ENCODE measurements around the gene REV3L. TPM values are rescaled to one million over a fixed set of nuclear protein-coding genes. Genes with fewer than 3 reads are reported as not detected.

REV3L gene
- polyA plus RNA-seq (2011; rRNA removed) (10.8 and 12.4 TPM in 2 replicates), polyA plus RNA-seq (2017; fragmentation: RNase III; extraction: RNeasy Plus Mini Kit Qiagen cat#74134 plus additional on column Dnase treatment) (4.1 to 4.7 TPM (median 4.5 TPM) in 3 replicates), polyA minus RNA-seq (2011; rRNA and poly(A)+ RNA removed) (10.0 and 10.7 TPM in 2 replicates)
- 2.2 and 2.7 TPM in 2 replicates for polyA plus RNA-seq (2012; cell fraction: cytosol; rRNA removed)
- polyA plus RNA-seq (2012; cell fraction: nucleus; rRNA removed): 2.2 and 4.2 TPM in 2 replicates

GRCh38 chr6:111482959-111483735, at the start of gene REV3L:
REV3L (minus strand) TSS chr6:111483218; CDS start chr6:111482888, 330 bp downstream.
- Histone ChIP-seq H3K4me2 (peak within 1 kb of the TSS; percentile 95), H3K27ac (peak within 1 kb of the TSS; percentile 99), H3K4me1 (peaks cover 39% of the 10 kb centered on the region), H3K4me3 (peak within 1 kb of the TSS; percentile 97), H3K9me3 (peaks cover 10% of the 10 kb centered on the region; the same call in 2 of the 3 replicates)
- ATAC-seq (peak; percentile 73 to 74), DNase-seq (ENCODE audit: low read depth in 1 of 2, low spot score in 1 of 2) (peak; percentile 49 to 90), FAIRE-seq (no peak)
- CTCF ChIA-PET: interaction anchor here (1.0 kb wide), 1 partner anchor 224 kb away, joined by 4 read pairs; a partner anchor contains a TSS
- WGBS (ENCODE audit: missing lambda C conversion rate): no CpG with 5 or more reads among the region's 84 CpGs
- POLR2A ChIA-PET: interaction anchor here (0.6 to 2.8 kb wide), 12 partner anchors 12 to 1970 kb away, joined by 3 to 30 read pairs (median 4); partner anchors contain the start of gene TRAF3IP2
- TF ChIP-seq MAZ (IDR thresholded peaks at IDR 0.05; ENCODE audit: borderline replicate concordance, low read depth, low read length): no peak
- TF ChIP-seq EHF (CRISPR knock-in tag; IDR thresholded peaks at IDR 0.05): no peak
- 0 out of 2 replicates have a peak, but pooled peaks have one; percentile 4 for TF ChIP-seq BHLHE40 (IDR thresholded peaks at IDR 0.05; ENCODE audit: low read depth, low read length)
- TF ChIP-seq MYC (IDR thresholded peaks at IDR 0.05; ENCODE audit: borderline replicate concordance, low read length): peak; percentile 81
- TF ChIP-seq RAD21 (conservative IDR thresholded peaks at IDR 0.05 in 1 of 2, IDR thresholded peaks at IDR 0.05 in 1 of 2): no peak
- TF ChIP-seq ZFP36 (IDR thresholded peaks at IDR 0.05; ENCODE audit: borderline replicate concordance, partially characterized antibody): no peak
- TF ChIP-seq HDAC2 (IDR thresholded peaks at IDR 0.05): no peak
- TF ChIP-seq E2F6 (IDR thresholded peaks at IDR 0.05; ENCODE audit: borderline replicate concordance, low read depth): no peak
- TF ChIP-seq HES2 (IDR thresholded peaks at IDR 0.05): no peak
- peak; percentile 50 for TF ChIP-seq POLR2A (IDR thresholded peaks at IDR 0.05; ENCODE audit: low read length)
- TF ChIP-seq JUN (IDR thresholded peaks at IDR 0.05): peak in 1 of 2 experiments; percentile 60; a peak in 1 of 5 replicates
- no peak for TF ChIP-seq CBX2 (IDR thresholded peaks at IDR 0.05; ENCODE audit: borderline replicate concordance, low read depth)
- TF ChIP-seq POLR2AphosphoS2 (conservative IDR thresholded peaks at IDR 0.05; ENCODE audit: low read length): no peak
- TF ChIP-seq REST (IDR thresholded peaks at IDR 0.05): peak; percentile 56
- TF ChIP-seq CBX8 (IDR thresholded peaks at IDR 0.05): no peak
- TF ChIP-seq SREBF2 (IDR thresholded peaks at IDR 0.05): no peak
- no peak for TF ChIP-seq HOXB13 (CRISPR knock-in tag; IDR thresholded peaks at IDR 0.05; ENCODE audit: low read depth)
- no peak for TF ChIP-seq ZNF302 (CRISPR knock-in tag; IDR thresholded peaks at IDR 0.05)
- peak; percentile 62; the same call in 1 of the 3 replicates for TF ChIP-seq BCL3 (IDR thresholded peaks at IDR 0.05)
- no peak for TF ChIP-seq CTCF (IDR thresholded peaks at IDR 0.05)
- TF ChIP-seq HOXB5 (CRISPR knock-in tag; IDR thresholded peaks at IDR 0.05): no peak
- no peak for TF ChIP-seq PBX3 (IDR thresholded peaks at IDR 0.05)
- TF ChIP-seq RNF2 (IDR thresholded peaks at IDR 0.05; ENCODE audit: borderline replicate concordance, low read depth): no peak
- no peak for TF ChIP-seq RCOR1 (IDR thresholded peaks at IDR 0.05; ENCODE audit: low read depth, low read length)
- no peak for TF ChIP-seq FOSL2 (IDR thresholded peaks at IDR 0.05)
- peak; percentile 31; the same call in 1 of the 2 replicates for TF ChIP-seq FOSL2 (CRISPR knock-in tag; IDR thresholded peaks at IDR 0.05)
- TF ChIP-seq EP300 (IDR thresholded peaks at IDR 0.05): no peak
- TF ChIP-seq GATA3 (IDR thresholded peaks at IDR 0.05; ENCODE audit: borderline replicate concordance): peak; percentile 11; the same call in 1 of the 2 replicates
- no peak for TF ChIP-seq HOXA7 (CRISPR knock-in tag; IDR thresholded peaks at IDR 0.05)
- TF ChIP-seq MAFK (IDR thresholded peaks at IDR 0.05; ENCODE audit: partially characterized antibody): no peak
- TF ChIP-seq RARB (CRISPR knock-in tag; IDR thresholded peaks at IDR 0.05): no peak
- no peak for TF ChIP-seq NPAS2 (CRISPR knock-in tag; IDR thresholded peaks at IDR 0.05; ENCODE audit: borderline replicate concordance)

All from A549 (cell line).